K562 (cell line): ENCODE measurements around the gene ZNF689. TPM values are rescaled to one million over a fixed set of nuclear protein-coding genes. Genes with fewer than 3 reads are reported as not detected.
A peak's percentile ranks its signal among the peaks of the same experiment; 100 is the strongest.

Experiments used
- CBFA2T3 ChIP-seq: fragments of 450-650 bp; IDR thresholded peaks from 2 replicates; pipeline ENCODE4 v1.6.1; 2017
- CBX1 ChIP-seq: sonication (generic); IDR thresholded peaks from 2 replicates; pipeline ENCODE4 v1.6.1; 2016; ENCODE audit warnings: antibody characterized with exemption, low read depth, mild to moderate bottlenecking
- E2F1 ChIP-seq: sonication (generic); formaldehyde crosslinking; IDR thresholded peaks from 2 replicates; pipeline ENCODE4 v1.8.1; 2023; ENCODE audit warnings: mild to moderate bottlenecking, missing genetic modification reagents, moderate library complexity
- FOXA3 ChIP-seq, 2 experiments: fragments of 450-650 bp in 1 of 2; sonication (generic) in 1 of 2; formaldehyde crosslinking; IDR thresholded peaks in 1 of 2; conservative IDR thresholded peaks in 1 of 2; 2 replicates each; pipeline versions ENCODE4 v1.4.0 to v1.8.0; 2020 to 2022; ENCODE audit warnings: mild to moderate bottlenecking in 2 of 2, missing genetic modification reagents in 1 of 2
- FOXK1 ChIP-seq: sonication (generic); formaldehyde crosslinking; IDR thresholded peaks from 2 replicates; pipeline ENCODE4 v1.8.0; 2022; ENCODE audit warnings: missing genetic modification reagents, mild to moderate bottlenecking, borderline replicate concordance
- GTF2E2 ChIP-seq: fragments of 200-800 bp; sonication (Bioruptor generic); IDR thresholded peaks from 2 replicates; pipeline ENCODE4 v1.6.1; 2016; ENCODE audit warnings: missing genetic modification characterization, missing compliant biosample characterization
- HMGXB4 ChIP-seq: sonication (generic); formaldehyde crosslinking; IDR thresholded peaks from 2 replicates; pipeline ENCODE4 v1.8.1; 2023; ENCODE audit warnings: mild to moderate bottlenecking, missing genetic modification reagents
- HSF4 ChIP-seq: fragments of 250-450 bp; sonication (Bioruptor Pico); IDR thresholded peaks from 2 replicates; pipeline ENCODE4 v2.1.2; 2022; ENCODE audit warnings: mild to moderate bottlenecking, moderate library complexity, borderline replicate concordance
- KHSRP ChIP-seq: fragments of 450-650 bp; IDR thresholded peaks from 2 replicates; pipeline ENCODE4 v1.6.1; 2017
- MEF2A ChIP-seq: IDR thresholded peaks from 2 replicates; pipeline ENCODE4 v1.6.1; 2011; ENCODE audit warnings: low read depth, mild to moderate bottlenecking, low read length, moderate library complexity; ENCODE audit not compliant: control insufficient read depth
- MTF1 ChIP-seq: fragments of 250-450 bp; sonication (Bioruptor Pico); IDR thresholded peaks from 2 replicates; pipeline ENCODE4 v1.9.0; 2021; ENCODE audit warnings: moderate library complexity, mild to moderate bottlenecking, inconsistent platforms, borderline replicate concordance
- MYBL2 ChIP-seq, 2 experiments: fragments of 450-650 bp in 1 of 2; sonication (generic) in 1 of 2; formaldehyde crosslinking in 1 of 2; IDR thresholded peaks; 2 replicates each; pipeline versions ENCODE4 v1.6.1 to v1.8.1; 2017 to 2022; ENCODE audit warnings: borderline replicate concordance in 1 of 2, inconsistent platforms in 1 of 2, low read depth in 1 of 2, mild to moderate bottlenecking in 1 of 2, missing genetic modification reagents in 1 of 2, moderate library complexity in 1 of 2
- NCOA6 ChIP-seq: fragments of 450-650 bp; IDR thresholded peaks from 2 replicates; pipeline ENCODE4 v1.6.1; 2017; ENCODE audit warnings: mild to moderate bottlenecking
- NFE2L1 ChIP-seq: fragments of 450-650 bp; IDR thresholded peaks from 2 replicates; pipeline ENCODE4 v1.6.1; 2016; ENCODE audit warnings: missing genetic modification characterization, low read depth, mild to moderate bottlenecking, missing compliant biosample characterization, moderate library complexity, borderline replicate concordance
- NR3C1 ChIP-seq: sonication (generic); formaldehyde crosslinking; IDR thresholded peaks from 2 replicates; pipeline ENCODE4 v1.8.1; 2022; ENCODE audit warnings: missing genetic modification reagents
- POU5F1 ChIP-seq: fragments of 150-350 bp; IDR thresholded peaks from 2 replicates; pipeline ENCODE4 v1.6.1; 2014; ENCODE audit warnings: borderline replicate concordance, low read length, low read depth, mild to moderate bottlenecking; ENCODE audit not compliant: partially characterized antibody
- SMAD1 ChIP-seq: fragments of 150-350 bp; IDR thresholded peaks from 2 replicates; pipeline ENCODE4 v1.6.1; 2014; ENCODE audit warnings: low read length, low read depth; ENCODE audit not compliant: partially characterized antibody
- SMAD3 ChIP-seq: fragments of 450-650 bp; formaldehyde crosslinking; conservative IDR thresholded peaks from 2 replicates; pipeline ENCODE4 v1.4.0; 2020; ENCODE audit warnings: mild to moderate bottlenecking
- TAF7 ChIP-seq: fragments of 450-650 bp; IDR thresholded peaks from 2 replicates; pipeline ENCODE4 v1.6.1; 2016; ENCODE audit warnings: missing genetic modification characterization, missing compliant biosample characterization
- TFAP4 ChIP-seq: sonication (generic); formaldehyde crosslinking; IDR thresholded peaks from 2 replicates; pipeline ENCODE4 v1.8.0; 2022; ENCODE audit warnings: missing genetic modification reagents, mild to moderate bottlenecking, moderate library complexity, borderline replicate concordance
- TSC22D4 ChIP-seq: fragments of 450-650 bp; IDR thresholded peaks from 2 replicates; pipeline ENCODE4 v1.6.1; 2016; ENCODE audit warnings: missing genetic modification characterization, missing biosample characterization, control low read depth
- ZBTB7A ChIP-seq: IDR thresholded peaks from 2 replicates; pipeline ENCODE4 v1.6.1; 2011; ENCODE audit warnings: low read depth, mild to moderate bottlenecking, low read length, moderate library complexity, borderline replicate concordance; ENCODE audit not compliant: control insufficient read depth
- ZKSCAN1 ChIP-seq: fragments of 150-350 bp; IDR thresholded peaks from 2 replicates; pipeline ENCODE4 v1.6.1; 2016; ENCODE audit warnings: low read depth, low read length
- ZZZ3 ChIP-seq: fragments of 450-650 bp; IDR thresholded peaks from 2 replicates; pipeline ENCODE4 v1.6.1; 2016; ENCODE audit warnings: antibody characterized with exemption, mild to moderate bottlenecking, moderate library complexity
- polyA plus RNA-seq, 8 experiments: library from polyadenylated mRNA; depleted of rRNA in 4 of 8; stranded (reverse) in 5 of 8; unstranded in 3 of 8; fragments of >200 nt; fragmentation: Nextera tagmentation in 2 of 8; fragmentation: Illumina TruSeq in 1 of 8; extraction: Ambion mirVana in 2 of 8; extraction: Trizol in 1 of 8; gene quantifications; 2 replicates each; pipeline versions ENCODE4 v1.2.1 to v1.2.3, GENCODE V29; 2011 to 2014; ENCODE audit warnings: inconsistent platforms in 1 of 8, missing spikeins in 1 of 8
- total RNA-seq, 7 experiments: library from RNA; depleted of rRNA in 6 of 7; stranded (reverse); fragments of >200 nt in 6 of 7; fragmentation: Illumina TruSeq in 2 of 7; extraction: Trizol in 2 of 7; gene quantifications; 2 replicates each; pipeline versions ENCODE4 v1.2.1 to v1.2.3, GENCODE V29; 2011 to 2021; ENCODE audit warnings: low replicate concordance in 1 of 7

ZNF689 gene
- total and polyA plus RNA-seq, 9 of the 15 experiments (the other 6 are each of a cell fraction or from before 2014, with no cell fraction given), result 5.4 to 15.4 (median 10.8) TPM

DNA sequence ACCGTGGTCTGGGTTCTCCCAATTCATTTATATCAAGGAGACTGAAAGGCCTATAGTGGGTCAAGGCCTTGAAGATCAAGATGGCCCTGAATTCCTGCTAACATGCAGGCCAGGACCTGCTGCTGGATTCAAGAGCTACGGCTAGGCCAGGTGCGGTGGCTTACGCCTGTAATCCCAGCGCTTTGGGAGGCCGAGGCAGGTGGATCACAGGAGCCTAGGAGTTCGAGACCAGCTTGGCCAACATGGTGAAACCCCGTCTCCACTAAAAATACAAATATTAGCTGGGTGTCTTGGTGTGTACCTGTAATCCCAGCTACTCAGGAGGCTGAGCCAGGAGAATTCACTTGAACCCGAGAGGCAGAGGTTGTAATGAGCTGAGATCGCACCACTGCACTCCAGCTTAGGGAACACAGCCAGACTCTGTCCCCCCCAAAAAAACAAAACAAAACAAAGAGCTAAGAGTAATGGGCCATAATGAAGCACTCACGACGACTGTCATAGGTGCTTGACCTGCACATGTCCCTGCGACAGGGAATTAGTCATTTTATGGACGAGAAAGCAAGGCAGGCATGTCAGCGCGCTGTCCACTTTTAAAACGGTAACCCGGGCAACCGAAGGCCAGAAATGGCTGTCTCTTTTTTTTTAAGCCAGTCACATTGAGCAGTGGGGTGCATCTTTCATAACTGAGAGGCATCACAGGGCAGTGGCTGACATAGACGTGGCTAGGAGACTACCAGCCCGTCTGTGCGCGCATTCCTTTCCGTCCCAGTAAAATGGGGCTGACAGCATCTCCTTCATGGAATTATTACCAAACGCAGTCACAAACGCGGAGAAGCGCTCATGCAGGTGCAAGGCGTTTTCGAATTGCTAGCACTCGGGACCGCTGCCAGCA, 47.0 kb upstream of the ZNF689 start (continued):
- no peak for TF ChIP-seq HSF4 (CRISPR knock-in tag)
- 0 out of 2 replicates have a peak, but pooled peaks have one; percentile 17 for TF ChIP-seq SMAD3 (CRISPR knock-in tag)
- no peak for TF ChIP-seq TSC22D4 (tag)
- TF ChIP-seq CBX1, result no peak
- TF ChIP-seq HMGXB4 (CRISPR knock-in tag), result no peak
- no peak for TF ChIP-seq ZKSCAN1
- TF ChIP-seq NFE2L1 (tag), result no peak
- no peak for TF ChIP-seq MYBL2 (IDR thresholded peaks at IDR 0.05; ENCODE audit: low read depth)
- no peak for TF ChIP-seq MYBL2 (CRISPR knock-in tag; IDR thresholded peaks at IDR 0.05; ENCODE audit: borderline replicate concordance)
- no peak for TF ChIP-seq POU5F1
- no peak for TF ChIP-seq GTF2E2
- TF ChIP-seq E2F1 (CRISPR knock-in tag), result no peak
- no peak; a peak in 1 of 4 replicates for TF ChIP-seq FOXA3 (CRISPR knock-in tag; conservative IDR thresholded peaks at IDR 0.05 in 1 of 2, IDR thresholded peaks at IDR 0.05 in 1 of 2)
- TF ChIP-seq NR3C1 (CRISPR knock-in tag), result no peak
- no peak for TF ChIP-seq ZZZ3
- no peak for TF ChIP-seq CBFA2T3
- no peak for TF ChIP-seq KHSRP
- TF ChIP-seq SMAD1, result no peak
- no peak; the same call in 1 of the 2 replicates for TF ChIP-seq FOXK1
- no peak for TF ChIP-seq TAF7 (tag)
- no peak for TF ChIP-seq TFAP4 (CRISPR knock-in tag)
- peak; percentile 39; the same call in 1 of the 2 replicates for TF ChIP-seq MTF1 (CRISPR knock-in tag)
- no peak for TF ChIP-seq ZBTB7A
- no peak for TF ChIP-seq MEF2A
- TF ChIP-seq NCOA6, result no peak
